Neural progenitor cell (in vitro differentiated cells): ENCODE data around the gene MAP3K2. TPM values are rescaled to one million over a fixed set of nuclear protein-coding genes. Genes with fewer than 3 reads are reported as not detected.

Source experiments
- DNase-seq: peaks from one replicate; pipeline ENCODE4 v3.0.0-alpha.2; 2016; ENCODE audit warnings: low spot score
- H2AFZ ChIP-seq: fragments of 200-600 bp; sonication (generic); replicated peaks from 2 replicates; pipeline ENCODE4 v1.6.1; 2016; ENCODE audit warnings: antibody characterized with exemption
- H3F3A ChIP-seq: fragments of 200-600 bp; sonication (generic); 2 replicates; pipeline ENCODE4 v1.6.1; 2016; ENCODE audit warnings: antibody characterized with exemption, low read depth
- H3K27ac ChIP-seq: fragments of 200-600 bp; sonication (generic); 2 replicates; pipeline ENCODE4 v1.5.1; 2016; ENCODE audit warnings: mild to moderate bottlenecking
- H3K27me3 ChIP-seq: fragments of 200-600 bp; sonication (generic); 2 replicates; pipeline ENCODE4 v1.6.1; 2016; ENCODE audit warnings: mild to moderate bottlenecking, moderate library complexity
- H3K36me3 ChIP-seq: fragments of 200-600 bp; sonication (generic); 2 replicates; pipeline ENCODE4 v1.5.1; 2016
- H3K4me1 ChIP-seq: fragments of 200-600 bp; sonication (generic); 2 replicates; pipeline ENCODE4 v1.6.1; 2016; ENCODE audit warnings: mixed run types
- H3K4me2 ChIP-seq: fragments of 200-600 bp; sonication (generic); 2 replicates; pipeline ENCODE4 v1.6.1; 2016
- H3K4me3 ChIP-seq: fragments of 200-600 bp; sonication (generic); 2 replicates; pipeline ENCODE4 v1.5.1; 2016
- H3K79me2 ChIP-seq: fragments of 200-600 bp; sonication (generic); 2 replicates; pipeline ENCODE4 v1.6.1; 2016; ENCODE audit warnings: low read depth
- H3K9ac ChIP-seq: fragments of 200-600 bp; sonication (generic); 2 replicates; pipeline ENCODE4 v1.6.1; 2016
- H3K9me3 ChIP-seq: fragments of 200-600 bp; sonication (generic); 2 replicates; pipeline ENCODE4 v1.5.1; 2016; ENCODE audit warnings: low read depth
- H4K20me1 ChIP-seq: fragments of 200-600 bp; sonication (generic); 2 replicates; pipeline ENCODE4 v1.6.1; 2016; ENCODE audit warnings: low read depth
- H3K27ac Mint-ChIP-seq: 3 replicates; pipeline ENCODE4 v1.8.0; 2021; ENCODE audit warnings: mixed read lengths
- H3K27me3 Mint-ChIP-seq: 2 replicates; pipeline ENCODE4 v1.8.0; 2022; ENCODE audit warnings: low read depth, mild to moderate bottlenecking, inconsistent platforms, moderate library complexity, mixed read lengths; ENCODE audit not compliant: insufficient read depth
- H3K36me3 Mint-ChIP-seq: 3 replicates; pipeline ENCODE4 v1.8.0; 2021; ENCODE audit warnings: mixed read lengths
- H3K4me1 Mint-ChIP-seq: 3 replicates; pipeline ENCODE4 v1.8.0; 2021; ENCODE audit warnings: mixed read lengths
- H3K4me3 Mint-ChIP-seq: 3 replicates; pipeline ENCODE4 v1.8.0; 2021; ENCODE audit warnings: mild to moderate bottlenecking, moderate library complexity, mixed read lengths
- H3K9me3 Mint-ChIP-seq: 3 replicates; pipeline ENCODE4 v1.8.0; 2020; ENCODE audit warnings: mixed read lengths
- CTCF ChIP-seq: fragments of 200-600 bp; sonication (generic); IDR thresholded peaks from 2 replicates; pipeline ENCODE4 v1.5.1; 2017; ENCODE audit warnings: antibody characterized with exemption, mild to moderate bottlenecking
- EZH2 ChIP-seq: fragments of 200-600 bp; sonication (generic); IDR thresholded peaks from 2 replicates; pipeline ENCODE4 v1.6.1; 2017; ENCODE audit warnings: antibody characterized with exemption, mild to moderate bottlenecking, moderate library complexity
- EZH2phosphoT487 ChIP-seq: fragments of 200-600 bp; sonication (generic); IDR thresholded peaks from 2 replicates; pipeline ENCODE4 v1.6.1; 2017; ENCODE audit warnings: antibody characterized with exemption
- total RNA-seq: library from RNA; depleted of rRNA; stranded (reverse); fragments of >200 nt; gene quantifications from 2 replicates; pipeline ENCODE4 v1.2.3, GENCODE V29; 2015; ENCODE audit warnings: low replicate concordance

The MAP3K2 gene
- total RNA-seq, 1 donor from 2014 or later: 24.5 TPM

GRCh38 chr2:127417406-127417805 is 29.6 kb upstream of the MAP3K2 start:
- no peaks in the 10 kb centered on the region for H3K36me3 ChIP-seq
- no peaks in the 10 kb centered on the region for H3K9me3 ChIP-seq
- H3K27ac ChIP-seq: no peak overlapping the region
- H4K20me1 ChIP-seq: no peaks in the 10 kb centered on the region
- Mint-ChIP-seq H3K4me1 (peaks cover 24% of the 10 kb centered on the region), H3K4me3 (no peak overlapping the region), H3K36me3 (no peaks in the 10 kb centered on the region), H3K9me3 (peaks cover 3% of the 10 kb centered on the region), H3K27me3 (peaks cover 34% of the 10 kb centered on the region), H3K27ac (no peak overlapping the region)
- no peak overlapping the region for H2AFZ ChIP-seq
- no peak for DNase-seq
- peaks cover 5% of the 10 kb centered on the region for H3K4me1 ChIP-seq
- H3K4me3 ChIP-seq: no peak overlapping the region
- H3K9ac ChIP-seq: no peak overlapping the region
- H3K27me3 ChIP-seq: peaks cover 86% of the 10 kb centered on the region
- H3K4me2 ChIP-seq: no peak overlapping the region
- H3K79me2 ChIP-seq: no peaks in the 10 kb centered on the region
- H3F3A ChIP-seq: peaks cover 4% of the 10 kb centered on the region
- TF ChIP-seq EZH2: no peak
- no peak for TF ChIP-seq CTCF
- TF ChIP-seq EZH2phosphoT487: no peak

- peaks cover 3% of the 10 kb centered on the region for H3K9me3 Mint-ChIP-seq
- no peak for DNase-seq
- H3K36me3 Mint-ChIP-seq: no peaks in the 10 kb centered on the region
- Histone ChIP-seq H3K4me2 (peak overlapping the region; percentile 87), H3K9ac (no peak overlapping the region), H3K4me3 (peak overlapping the region; percentile 44), H3F3A (no peaks in the 10 kb centered on the region), H3K36me3 (no peaks in the 10 kb centered on the region), H4K20me1 (no peaks in the 10 kb centered on the region), H3K79me2 (no peaks in the 10 kb centered on the region), H3K4me1 (peaks cover 5% of the 10 kb centered on the region), H3K27me3 (peaks cover 77% of the 10 kb centered on the region), H2AFZ (peak overlapping the region; percentile 99), H3K9me3 (no peaks in the 10 kb centered on the region), H3K27ac (no peak overlapping the region)
- TF ChIP-seq EZH2phosphoT487 (no peak), CTCF (no peak), EZH2 (no peak)
- H3K27ac Mint-ChIP-seq: no peak overlapping the region
- peaks cover 26% of the 10 kb centered on the region for H3K27me3 Mint-ChIP-seq
- H3K4me1 Mint-ChIP-seq: peaks cover 19% of the 10 kb centered on the region
- H3K4me3 Mint-ChIP-seq: peak overlapping the region; percentile 57
Observed at GRCh38 chr2:127416506-127417001, 28.8 kb upstream of the MAP3K2 start.

- Histone ChIP-seq H4K20me1 (no peaks in the 10 kb centered on the region), H3K4me2 (peak overlapping the region; percentile 87), H3K36me3 (no peaks in the 10 kb centered on the region), H3F3A (no peaks in the 10 kb centered on the region), H2AFZ (peak overlapping the region; percentile 99), H3K4me3 (peak overlapping the region; percentile 44), H3K4me1 (peaks cover 5% of the 10 kb centered on the region), H3K27me3 (peaks cover 70% of the 10 kb centered on the region), H3K9me3 (no peaks in the 10 kb centered on the region), H3K27ac (no peak overlapping the region), H3K79me2 (no peaks in the 10 kb centered on the region), H3K9ac (no peak overlapping the region)
- Mint-ChIP-seq H3K27ac (no peak overlapping the region), H3K9me3 (peaks cover 3% of the 10 kb centered on the region), H3K4me1 (peaks cover 25% of the 10 kb centered on the region), H3K4me3 (peak overlapping the region; percentile 57), H3K27me3 (peaks cover 19% of the 10 kb centered on the region), H3K36me3 (no peaks in the 10 kb centered on the region)
- TF ChIP-seq CTCF (peak; percentile 83), EZH2phosphoT487 (no peak), EZH2 (peak; percentile 47)
- DNase-seq: peak; percentile 90
Observed at GRCh38 chr2:127415593-127416505, 28.1 kb upstream of the MAP3K2 start.
